ENCODE measurements around the gene REEP1. TPM values are rescaled to one million over a fixed set of nuclear protein-coding genes. Genes with fewer than 3 reads are reported as not detected.

The REEP1 gene
- polyA plus RNA-seq, 1 donor (not counting 4 experiments of a cell fraction or from before 2014, with no cell fraction given): 0.30 TPM

- no peaks in the 10 kb centered on the region for H3K9me1 ChIP-seq (ENCODE audit: control insufficient read depth, extremely low read depth, insufficient read depth, low read length)
- no peaks in the 10 kb centered on the region for H3K9me3 ChIP-seq (ENCODE audit: control insufficient read depth, low read depth, low read length)
- no peak overlapping the region for H3K4me2 ChIP-seq (ENCODE audit: control insufficient read depth, extremely low read depth, insufficient read depth, low read depth, low read length)
- TF ChIP-seq EZH2 (IDR thresholded peaks at IDR 0.05; ENCODE audit: low read length): no peak
- TF ChIP-seq, protein P1, sequence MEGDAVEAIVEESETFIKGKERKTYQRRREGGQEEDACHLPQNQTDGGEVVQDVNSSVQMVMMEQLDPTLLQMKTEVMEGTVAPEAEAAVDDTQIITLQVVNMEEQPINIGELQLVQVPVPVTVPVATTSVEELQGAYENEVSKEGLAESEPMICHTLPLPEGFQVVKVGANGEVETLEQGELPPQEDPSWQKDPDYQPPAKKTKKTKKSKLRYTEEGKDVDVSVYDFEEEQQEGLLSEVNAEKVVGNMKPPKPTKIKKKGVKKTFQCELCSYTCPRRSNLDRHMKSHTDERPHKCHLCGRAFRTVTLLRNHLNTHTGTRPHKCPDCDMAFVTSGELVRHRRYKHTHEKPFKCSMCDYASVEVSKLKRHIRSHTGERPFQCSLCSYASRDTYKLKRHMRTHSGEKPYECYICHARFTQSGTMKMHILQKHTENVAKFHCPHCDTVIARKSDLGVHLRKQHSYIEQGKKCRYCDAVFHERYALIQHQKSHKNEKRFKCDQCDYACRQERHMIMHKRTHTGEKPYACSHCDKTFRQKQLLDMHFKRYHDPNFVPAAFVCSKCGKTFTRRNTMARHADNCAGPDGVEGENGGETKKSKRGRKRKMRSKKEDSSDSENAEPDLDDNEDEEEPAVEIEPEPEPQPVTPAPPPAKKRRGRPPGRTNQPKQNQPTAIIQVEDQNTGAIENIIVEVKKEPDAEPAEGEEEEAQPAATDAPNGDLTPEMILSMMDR (optimal IDR thresholded peaks at IDR 0.05 in 1 of 3, IDR thresholded peaks at IDR 0.05 in 1 of 3, conservative IDR thresholded peaks at IDR 0.05 in 1 of 3; ENCODE audit: extremely low read depth in 1 of 3, insufficient read depth in 2 of 3, low read length in 3 of 3): no peak
- no peak overlapping the region for H3K4me3 ChIP-seq (ENCODE audit: control insufficient read depth in 2 of 3, extremely low read depth in 1 of 3, insufficient read depth in 2 of 3, low read depth in 1 of 3, low read length in 3 of 3)
- dilution Hi-C loops (cut with MboI; ENCODE audit: extremely low pct_ligation_motif_present, low sequenced_read_pairs): no loop called here
- H3K36me3 ChIP-seq (ENCODE audit: control insufficient read depth in 2 of 2, extremely low read depth in 1 of 2, insufficient read depth in 2 of 2, low read length in 2 of 2): no peaks in the 10 kb centered on the region
- no peak overlapping the region for H2AFZ ChIP-seq (ENCODE audit: control insufficient read depth, low read length)
- FAIRE-seq (no peak), DNase-seq (ENCODE audit: low read depth, low spot score) (no peak)
- H3K27me3 ChIP-seq (ENCODE audit: control insufficient read depth, extremely low read depth, insufficient read depth, low read length): peaks cover 4% of the 10 kb centered on the region
- H4K20me1 ChIP-seq (ENCODE audit: control insufficient read depth, extremely low read depth, insufficient read depth, low read length): peaks cover 5% of the 10 kb centered on the region
- no peaks in the 10 kb centered on the region for H3K79me2 ChIP-seq (ENCODE audit: control insufficient read depth, insufficient read depth, low read length)
- no peak overlapping the region for H3K9ac ChIP-seq (ENCODE audit: control insufficient read depth, extremely low read depth, insufficient read depth, low read length)
- no peak overlapping the region for H3K27ac ChIP-seq (ENCODE audit: control insufficient read depth, insufficient read depth, low read length)
- H3K4me1 ChIP-seq (ENCODE audit: control insufficient read depth, extremely low read depth, insufficient read depth, low read length): no peaks in the 10 kb centered on the region
Measured at GRCh38 chr2:86239745-86240144, 97.7 kb downstream of the REEP1 start.

- FAIRE-seq (no peak), DNase-seq (ENCODE audit: low read depth, low spot score) (no peak)
- no peak overlapping the region for H2AFZ ChIP-seq (ENCODE audit: control insufficient read depth, low read length)
- H3K9me1 ChIP-seq (ENCODE audit: control insufficient read depth, extremely low read depth, insufficient read depth, low read length): no peaks in the 10 kb centered on the region
- no peak overlapping the region for H3K4me2 ChIP-seq (ENCODE audit: control insufficient read depth, extremely low read depth, insufficient read depth, low read depth, low read length)
- no peaks in the 10 kb centered on the region for H3K79me2 ChIP-seq (ENCODE audit: control insufficient read depth, insufficient read depth, low read length)
- TF ChIP-seq, protein P1 (optimal IDR thresholded peaks at IDR 0.05 in 1 of 3, IDR thresholded peaks at IDR 0.05 in 1 of 3, conservative IDR thresholded peaks at IDR 0.05 in 1 of 3; ENCODE audit: extremely low read depth in 1 of 3, insufficient read depth in 2 of 3, low read length in 3 of 3): no peak
- no peak for TF ChIP-seq EZH2 (IDR thresholded peaks at IDR 0.05; ENCODE audit: low read length)
- dilution Hi-C loops (cut with MboI; ENCODE audit: extremely low pct_ligation_motif_present, low sequenced_read_pairs): no loop called here
- no peaks in the 10 kb centered on the region for H3K9me3 ChIP-seq (ENCODE audit: control insufficient read depth, low read depth, low read length)
- H3K4me3 ChIP-seq (ENCODE audit: control insufficient read depth in 2 of 3, extremely low read depth in 1 of 3, insufficient read depth in 2 of 3, low read depth in 1 of 3, low read length in 3 of 3): no peak overlapping the region
- no peak overlapping the region for H3K9ac ChIP-seq (ENCODE audit: control insufficient read depth, extremely low read depth, insufficient read depth, low read length)
- peaks cover 4% of the 10 kb centered on the region for H3K27me3 ChIP-seq (ENCODE audit: control insufficient read depth, extremely low read depth, insufficient read depth, low read length)
- H3K4me1 ChIP-seq (ENCODE audit: control insufficient read depth, extremely low read depth, insufficient read depth, low read length): no peaks in the 10 kb centered on the region
- H3K36me3 ChIP-seq (ENCODE audit: control insufficient read depth in 2 of 2, extremely low read depth in 1 of 2, insufficient read depth in 2 of 2, low read length in 2 of 2): no peaks in the 10 kb centered on the region
- peaks cover 5% of the 10 kb centered on the region for H4K20me1 ChIP-seq (ENCODE audit: control insufficient read depth, extremely low read depth, insufficient read depth, low read length)
- H3K27ac ChIP-seq (ENCODE audit: control insufficient read depth, insufficient read depth, low read length): no peak overlapping the region
Measured at GRCh38 chr2:86239326-86239725, 98.1 kb downstream of the REEP1 start.

Measured in keratinocyte (primary cell).